HG03378 (cell line): Measurements from ENCODE around the gene FGD3.
"Not testable (repeated sequence)": the region's sequence is repeated elsewhere in the genome, so short reads cannot be mapped to it uniquely, and the experiment has no call there.

Experiments used
- ATAC-seq: cut with Tn5 transposase; IDR thresholded peaks from one replicate; pipeline ENCODE4 v1.9.1; 2021; ENCODE audit warnings: mild to moderate bottlenecking, moderate library complexity; ENCODE audit not compliant: unreplicated experiment

The FGD3 gene

DNA sequence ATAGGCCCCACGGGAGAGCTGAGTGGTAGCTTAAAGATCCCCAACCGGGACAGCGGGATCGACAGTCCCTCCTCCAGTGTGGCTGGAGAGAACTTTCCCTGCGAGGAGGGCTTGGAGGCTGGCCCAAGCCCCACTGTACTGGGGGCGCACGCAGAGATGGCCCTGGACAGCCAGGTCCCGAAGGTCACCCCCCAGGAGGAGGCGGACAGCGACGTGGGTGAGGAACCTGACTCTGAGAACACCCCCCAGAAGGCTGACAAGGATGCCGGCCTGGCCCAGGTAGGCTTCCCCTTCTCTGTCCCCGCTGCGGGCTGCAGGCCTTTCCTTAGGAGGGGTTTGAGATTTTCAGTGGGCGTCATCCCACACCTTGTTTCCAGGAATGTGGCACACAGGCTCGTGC lies 29.1 kb downstream of the FGD3 start:
- no peak for ATAC-seq

GRCh38 chr9:92977279-92977678 lies 30.0 kb downstream of the FGD3 start:
- no peak for ATAC-seq

DNA sequence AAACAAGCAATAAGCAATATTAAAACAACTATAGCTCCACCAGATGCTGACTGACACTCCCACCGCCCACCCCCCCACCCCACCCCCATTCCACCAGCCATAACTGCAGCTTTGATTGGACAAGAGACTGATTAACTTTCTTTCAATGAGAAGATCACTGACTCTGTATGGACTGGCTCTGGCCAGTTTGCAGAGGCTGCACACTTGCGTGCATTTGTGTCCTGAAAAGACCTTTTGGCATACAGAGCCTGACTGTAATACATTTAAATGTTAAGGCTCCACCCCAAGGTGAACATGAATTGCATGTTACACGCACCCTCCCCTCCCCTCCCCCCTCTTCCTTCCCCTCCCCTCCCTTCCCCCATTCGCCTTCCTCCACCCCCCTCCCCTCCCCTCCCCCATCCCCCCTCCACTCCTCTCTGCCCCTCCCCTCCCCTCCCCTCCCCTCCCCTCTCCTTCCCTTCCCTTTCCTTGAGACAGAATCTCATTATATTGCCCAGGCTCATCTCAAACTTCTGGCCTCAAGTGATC lies 31.1 kb downstream of the FGD3 start:
- no peak for ATAC-seq

DNA sequence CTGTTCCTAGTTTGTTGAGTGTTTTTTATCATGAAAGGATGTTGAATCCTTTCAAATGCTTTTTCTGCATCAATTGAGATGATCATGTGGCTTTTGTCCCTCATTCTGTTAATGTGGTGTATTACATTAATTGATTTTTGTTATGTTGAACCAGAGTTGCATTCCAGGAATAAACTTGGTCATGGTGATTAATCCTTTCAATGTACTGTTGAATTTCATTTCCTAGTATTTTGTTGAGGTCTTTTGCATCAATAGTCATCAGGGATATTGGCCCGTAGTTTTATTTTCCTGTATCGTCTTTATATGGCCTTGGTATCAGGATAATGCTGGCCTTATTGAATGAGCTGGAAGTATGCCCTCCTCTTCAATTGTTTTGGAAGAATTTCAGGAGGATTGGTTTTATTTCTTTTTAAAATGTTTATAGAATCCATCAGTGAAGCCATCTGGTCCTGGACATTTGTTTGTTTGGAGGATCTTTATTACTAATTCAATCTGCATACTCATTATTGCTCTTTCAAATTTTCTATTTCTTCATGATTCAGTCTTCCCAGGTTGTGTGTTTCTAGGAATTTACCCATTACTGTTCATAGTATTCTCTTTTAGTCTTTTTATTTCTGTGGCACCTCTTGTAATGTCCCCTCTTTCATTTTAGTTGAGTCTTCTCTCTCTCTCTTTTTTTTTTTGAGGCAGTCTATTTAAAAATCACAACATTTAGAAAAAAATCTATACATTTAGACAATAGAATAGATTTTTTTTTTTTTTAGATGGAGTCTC lies 32.1 kb downstream of the FGD3 start:
- no peak for ATAC-seq

- no peak for ATAC-seq
Observed at GRCh38 chr9:92980085-92980745, 32.9 kb downstream of the FGD3 start.

DNA sequence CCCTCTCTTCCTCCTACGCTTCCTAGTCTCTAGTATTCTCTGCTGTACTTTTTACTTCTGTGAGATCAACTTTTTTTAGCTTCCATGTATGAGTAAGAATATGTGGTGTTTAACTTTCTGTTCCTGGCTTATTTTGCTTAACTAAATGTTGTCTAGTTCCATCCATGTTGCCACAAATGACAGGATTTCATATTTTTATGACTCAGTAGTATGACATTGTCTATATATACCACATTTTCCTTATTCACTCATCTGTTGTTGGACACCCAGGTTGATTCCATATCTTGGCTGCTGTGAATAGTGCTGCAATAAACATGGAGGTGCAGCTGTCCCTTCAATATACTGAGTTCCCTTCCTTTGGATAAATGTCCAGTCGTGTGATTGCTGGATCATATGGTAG lies 34.8 kb downstream of the FGD3 start:
- no peak for ATAC-seq

- no peak for ATAC-seq
Observed at GRCh38 chr9:92983984-92984589, 36.8 kb downstream of the FGD3 start.

DNA sequence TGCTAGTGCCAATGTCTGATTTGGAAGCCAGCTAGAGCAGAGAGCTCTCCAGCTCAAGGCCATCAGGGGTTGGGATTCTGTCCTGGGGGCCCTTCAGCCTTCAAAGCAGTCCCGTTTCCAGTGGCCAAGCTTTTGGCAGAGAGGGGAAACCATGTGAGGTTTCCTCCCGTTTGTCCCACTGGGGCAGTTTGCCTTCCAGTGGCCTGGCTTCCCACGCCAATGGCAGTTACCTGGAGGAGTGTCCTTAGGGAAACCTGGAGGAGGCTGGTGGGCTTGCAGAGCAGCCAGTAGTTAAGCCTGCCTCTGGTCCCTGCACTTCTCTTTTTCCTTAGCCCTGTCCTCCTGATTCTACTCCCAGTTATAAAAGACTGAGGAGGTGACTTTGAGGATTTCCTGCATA lies 37.7 kb downstream of the FGD3 start:
- ATAC-seq, result no peak

GRCh38 chr9:92986176-92987119 lies 39.1 kb downstream of the FGD3 start:
- no peak for ATAC-seq

DNA sequence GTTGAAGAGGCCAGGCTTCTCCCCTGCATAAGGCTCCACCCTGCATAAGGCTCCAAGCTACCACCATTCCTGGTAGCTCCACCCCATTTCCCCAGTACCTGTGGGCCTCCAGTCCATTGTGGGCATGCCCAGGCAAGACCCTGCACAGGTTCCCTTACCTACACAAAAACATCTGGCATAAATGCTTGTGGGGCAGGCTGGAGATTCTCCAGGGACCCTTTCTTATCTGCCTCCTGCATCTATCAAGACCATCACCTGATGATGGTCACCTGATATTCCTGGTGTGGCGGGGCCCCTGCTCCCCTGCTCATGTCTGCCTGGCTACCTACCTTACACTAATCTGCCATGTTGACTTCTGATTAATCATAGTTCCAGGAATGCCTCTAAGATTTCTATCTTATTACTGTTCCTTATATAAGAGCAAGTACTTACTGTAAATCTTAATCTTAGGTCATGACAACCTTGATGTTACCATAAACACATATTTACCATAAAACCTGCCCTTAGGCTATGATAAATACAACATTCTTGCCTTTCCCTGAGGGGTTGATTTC lies 41.0 kb downstream of the FGD3 start:
- no peak for ATAC-seq

- ATAC-seq, result no peak
Observed at GRCh38 chr9:92989561-92989960, 42.2 kb downstream of the FGD3 start.

GRCh38 chr9:92990461-92990860 lies 43.1 kb downstream of the FGD3 start:
- ATAC-seq, result no peak

GRCh38 chr9:92992549-92992948 lies 45.2 kb downstream of the FGD3 start:
- ATAC-seq, result no peak

DNA sequence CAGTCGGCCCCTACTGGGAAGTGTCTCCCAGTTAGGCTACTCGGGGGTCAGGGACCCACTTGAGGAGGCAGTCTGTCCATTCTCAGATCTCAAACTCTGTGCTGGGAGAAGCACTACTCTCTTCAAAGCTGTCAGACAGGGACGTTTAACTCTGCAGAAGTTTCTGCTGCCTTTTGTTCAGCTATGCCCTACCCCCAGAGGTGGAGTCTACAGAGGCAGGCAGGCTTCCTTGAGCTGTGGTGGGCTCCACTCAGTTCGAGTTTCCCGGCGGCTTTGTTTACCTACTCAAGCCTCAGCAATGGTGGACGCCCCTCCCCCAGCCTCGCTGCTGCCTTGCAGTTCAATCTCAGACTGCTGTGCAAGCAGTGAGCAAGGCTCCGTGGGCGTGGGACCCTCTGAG lies 51.5 kb downstream of the FGD3 start:
- not testable (repeated sequence) for ATAC-seq

GRCh38 chr9:93001031-93001430 lies 53.7 kb downstream of the FGD3 start:
- no peak for ATAC-seq

DNA sequence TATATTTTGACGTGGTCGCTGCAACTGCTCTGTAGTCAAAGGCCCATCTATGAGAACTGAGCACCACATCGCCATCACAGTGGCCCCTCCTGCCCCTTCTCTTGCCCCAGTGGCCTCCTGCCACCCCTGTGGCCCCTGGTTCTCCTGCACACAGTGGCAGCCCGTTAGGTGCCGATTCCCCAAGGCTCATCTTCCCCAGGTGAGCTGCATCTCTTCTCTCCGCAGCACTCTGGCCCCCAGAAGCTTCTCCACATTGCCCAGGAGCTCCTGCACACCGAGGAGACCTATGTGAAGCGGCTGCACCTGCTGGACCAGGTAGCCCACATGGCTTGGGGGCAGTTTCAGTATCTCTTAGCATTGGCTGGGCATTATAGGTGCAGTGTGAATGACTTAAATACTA lies 55.4 kb downstream of the FGD3 start:
- ATAC-seq, result no peak

- ATAC-seq, result no peak
Observed at GRCh38 chr9:93003552-93004407, 56.5 kb downstream of the FGD3 start.

DNA sequence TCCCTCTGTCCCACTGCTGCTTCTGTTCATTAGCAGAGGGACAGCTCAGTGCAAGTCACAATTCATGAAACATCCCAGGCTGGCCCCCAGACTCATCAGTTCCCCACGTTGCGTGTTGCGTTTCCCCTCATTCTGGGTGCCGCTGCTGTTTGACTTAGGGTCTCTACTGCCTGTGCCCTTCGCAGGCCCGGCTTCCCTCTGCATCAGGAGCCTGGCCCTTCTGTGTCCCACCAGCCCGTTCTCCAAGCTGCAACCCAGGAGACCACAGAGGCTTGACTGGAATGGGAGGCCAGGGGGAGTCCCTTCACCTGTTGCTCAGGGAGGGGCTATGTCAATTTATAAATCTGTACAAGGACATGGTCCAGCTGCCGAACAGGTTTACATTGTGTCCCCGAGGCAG lies 57.2 kb downstream of the FGD3 start:
- ATAC-seq, result no peak

- no peak for ATAC-seq
Observed at GRCh38 chr9:93005876-93006275, 58.6 kb downstream of the FGD3 start.
